GM12878 (cell line): ENCODE results near the gene SNRPD2. TPM values are rescaled to one million over a fixed set of nuclear protein-coding genes. Genes with fewer than 3 reads are reported as not detected.

Source experiments
- ATAC-seq: fragments of 200-7000 bp; cut with Tn5 transposase; 3 replicates; pipeline ENCODE4 v1.9.1; 2020; ENCODE audit warnings: mild to moderate bottlenecking, moderate library complexity
- BruUV-seq: library from RNA; stranded (reverse); fragments of 400-500 nt; replicated peaks from 2 replicates; lab custom pipeline; 2021; lab: Mats Ljungman, UMichigan
- CTCF ChIA-PET: fragments of 300-600 bp; sonication (Branson Sonifier 250); formaldehyde crosslinking; extraction: SDS; loops from one replicate; lab custom pipeline; 2021; ENCODE audit warnings: inconsistent platforms; lab: Yijun Ruan, JAX
- POLR2A ChIA-PET: fragments of 350-600 bp; formaldehyde crosslinking; extraction: SDS; loops from one replicate; lab custom pipeline; 2021; ENCODE audit warnings: inconsistent platforms; lab: Charles Lee
- RAD21 ChIA-PET: fragments of 300-600 bp; sonication (Branson Sonifier 250); formaldehyde crosslinking; loops from one replicate; lab custom pipeline; 2023; ENCODE audit warnings: antibody characterized with exemption; ENCODE audit not compliant: unreplicated experiment; lab: Charles Lee
- SMC1A ChIA-PET: fragments of 300-600 bp; sonication (Branson Sonifier 250); formaldehyde crosslinking; loops from one replicate; lab custom pipeline; 2023; ENCODE audit not compliant: unreplicated experiment, uncharacterized antibody; lab: Charles Lee
- DNase-seq: peaks from one replicate; pipeline ENCODE4 v3.0.0-alpha.2; 2011; ENCODE audit warnings: low read depth, low spot score
- FAIRE-seq: peaks from 3 replicates; lab custom pipeline; 2011; peaks lifted over from hg19 to GRCh38; lab: Jason Lieb, UNC
- H2AFZ ChIP-seq: 2 replicates; pipeline ENCODE4 v1.6.0; 2011; ENCODE audit warnings: low read depth, low read length, control low read depth; ENCODE audit not compliant: control insufficient read depth
- H3K27ac ChIP-seq: 2 replicates; pipeline ENCODE4 v1.5.1; 2011; ENCODE audit warnings: control low read depth; ENCODE audit not compliant: control insufficient read depth, insufficient read depth
- H3K27me3 ChIP-seq, 2 experiments: replicated peaks in 1 of 2; 2 replicates each; pipeline versions ENCODE4 v1.6.0 to v1.6.1; 2011; ENCODE audit warnings: low read length in 1 of 2; ENCODE audit not compliant: control insufficient read depth in 2 of 2, insufficient read depth in 2 of 2
- H3K36me3 ChIP-seq, 2 experiments: 2 replicates each; pipeline ENCODE4 v1.5.1; 2011; ENCODE audit warnings: low read length in 1 of 2; ENCODE audit not compliant: control insufficient read depth in 2 of 2, insufficient read depth in 2 of 2
- H3K4me1 ChIP-seq: 2 replicates; pipeline ENCODE4 v1.6.1; 2011; ENCODE audit warnings: mild to moderate bottlenecking, low read length, moderate library complexity, mixed read lengths; ENCODE audit not compliant: control insufficient read depth, insufficient read depth
- H3K4me2 ChIP-seq: 2 replicates; pipeline ENCODE4 v1.6.0; 2011; ENCODE audit warnings: control low read depth; ENCODE audit not compliant: control insufficient read depth, insufficient read depth
- H3K4me3 ChIP-seq: fragments of 200-600 bp; sonication (generic); 2 replicates; pipeline ENCODE4 v1.5.1; 2016
- H3K79me2 ChIP-seq: 2 replicates; pipeline ENCODE4 v1.6.0; 2011; ENCODE audit warnings: low read length; ENCODE audit not compliant: control insufficient read depth, insufficient read depth
- H3K9ac ChIP-seq: 2 replicates; pipeline ENCODE4 v1.8.0; 2011; ENCODE audit warnings: low read length, control low read depth, mixed read lengths; ENCODE audit not compliant: control insufficient read depth, insufficient read depth
- H3K9me3 ChIP-seq: replicated peaks from 3 replicates; pipeline ENCODE4 v1.5.1; 2011; ENCODE audit warnings: mild to moderate bottlenecking, low read length; ENCODE audit not compliant: control insufficient read depth, insufficient read depth
- H4K20me1 ChIP-seq: 2 replicates; pipeline ENCODE4 v1.6.0; 2011; ENCODE audit not compliant: control insufficient read depth, insufficient read depth
- CHD4 ChIP-seq: fragments of 200-600 bp; sonication (generic); IDR thresholded peaks from 2 replicates; pipeline ENCODE4 v1.6.1; 2016; ENCODE audit warnings: mild to moderate bottlenecking
- CREM ChIP-seq: IDR thresholded peaks from 2 replicates; pipeline ENCODE4 v1.6.1; 2014; ENCODE audit warnings: antibody characterized with exemption, low read depth
- ESRRA ChIP-seq: IDR thresholded peaks from 2 replicates; pipeline ENCODE4 v1.6.1; 2012; ENCODE audit warnings: mild to moderate bottlenecking, low read length, improper control_type of control experiment
- NR2C2 ChIP-seq: IDR thresholded peaks from 2 replicates; pipeline ENCODE4 v1.6.1; 2011; ENCODE audit warnings: borderline replicate concordance, low read depth; ENCODE audit not compliant: control insufficient read depth, insufficient read length
- RAD21 ChIP-seq: IDR thresholded peaks from 2 replicates; pipeline ENCODE4 v1.6.1; 2011; ENCODE audit warnings: mild to moderate bottlenecking, low read depth, low read length, moderate library complexity; ENCODE audit not compliant: insufficient read depth
- SIN3A ChIP-seq: IDR thresholded peaks from 2 replicates; pipeline ENCODE4 v1.6.1; 2012; ENCODE audit warnings: low read depth, low read length, improper control_type of control experiment
- SMAD5 ChIP-seq: IDR thresholded peaks from 2 replicates; pipeline ENCODE4 v1.6.1; 2016; ENCODE audit warnings: antibody characterized with exemption, low read depth
- SUZ12 ChIP-seq: fragments of 200-600 bp; sonication (generic); IDR thresholded peaks from one replicate; pipeline ENCODE4 v1.6.1; 2018; ENCODE audit warnings: antibody characterized with exemption, mild to moderate bottlenecking; ENCODE audit not compliant: unreplicated experiment
- WGBS: methylation state at CpG from one replicate; pipeline ENCODE4 v1.1.6; 2016; ENCODE audit warnings: low lambda C conversion rate; ENCODE audit not compliant: insufficient replicate concordance, insufficient coverage; ENCODE audit errors: missing lambda C conversion rate; 5-methylcytosine and 5-hydroxymethylcytosine counted together
- in situ Hi-C: fragments of 300-500 bp; cut with MboI; formaldehyde crosslinking; loops from 9 replicates; pipeline ENCODE4 v1.14.3; 2018; ENCODE audit warnings: mixed read lengths
- intact Hi-C: fragments of 100-400 bp; cut with micrococcal nuclease; formaldehyde crosslinking; loops from one replicate; pipeline ENCODE4 v1.14.2; 2022; ENCODE audit not compliant: unreplicated experiment
- polyA plus RNA-seq, 11 experiments: library from polyadenylated mRNA; depleted of rRNA in 4 of 11; unstranded in 6 of 11; stranded (reverse) in 5 of 11; fragments of >200 nt; fragmentation: Nextera tagmentation in 4 of 11; fragmentation: Illumina TruSeq in 1 of 11; extraction: Ambion mirVana in 4 of 11; extraction: Trizol in 1 of 11; gene quantifications; 1 replicate in 1 of 11; 2 replicates in 10 of 11; pipeline versions ENCODE4 v1.2.1 to v1.2.3, GENCODE V29; 2011 to 2016; ENCODE audit warnings: inconsistent platforms in 2 of 11, missing spikeins in 2 of 11, low read depth in 1 of 11
- total RNA-seq, 4 experiments: library from RNA; depleted of rRNA in 3 of 4; stranded (reverse); fragments of >200 nt in 3 of 4; fragmentation: Illumina TruSeq in 1 of 4; extraction: Trizol in 1 of 4; gene quantifications; 2 replicates each; pipeline versions ENCODE4 v1.2.1 to v1.2.3, GENCODE V29; 2013 to 2021
- TF ChIP-seq, protein P1 (sequence below): fragments of 450-650 bp; IDR thresholded peaks from 2 replicates; pipeline ENCODE4 v1.6.1; 2018; ENCODE audit warnings: mild to moderate bottlenecking, low read depth, moderate library complexity; ENCODE audit not compliant: partially characterized antibody
- TF ChIP-seq, protein P2 (sequence below): fragments of 450-650 bp; IDR thresholded peaks from 2 replicates; pipeline ENCODE4 v1.6.1; 2017; ENCODE audit warnings: mild to moderate bottlenecking, moderate library complexity

Gene SNRPD2
- total and polyA plus RNA-seq, 10 of the 15 experiments (the other 5 are each of a cell fraction or from before 2014, with no cell fraction given), result 526 to 3,621 (median 951) TPM

GRCh38 chr19:45663800-45664199 lies 28.0 kb downstream of the SNRPD2 start:
- in situ Hi-C loops, result no loop called here
- RAD21 ChIA-PET, result no interaction called here
- WGBS, result 33% methylated on average over 1 of the region's 1 CpG
- POLR2A ChIA-PET, result no interaction called here
- CTCF ChIA-PET, result interaction anchor here (0.6 kb wide), 1 partner anchor 20 kb away, joined by 3 read pairs; no protein-coding TSS in a partner anchor
- no peaks in the 10 kb centered on the region for H3K9me3 ChIP-seq
- SMC1A ChIA-PET, result interaction anchor here (0.5 to 0.7 kb wide), 2 partner anchors 18 to 214 kb away, joined by 3 read pairs; no protein-coding TSS in a partner anchor
- ATAC-seq (no peak), FAIRE-seq (no peak)
- no peak overlapping the region for H3K4me2 ChIP-seq
- no peaks in the 10 kb centered on the region for H3K27me3 ChIP-seq
- H3K36me3 ChIP-seq, result no peaks in the 10 kb centered on the region
- H3K9ac ChIP-seq, result no peak overlapping the region
- H4K20me1 ChIP-seq, result no peaks in the 10 kb centered on the region
- TF ChIP-seq NR2C2 (no peak), ESRRA (no peak), CREM (no peak), SMAD5 (no peak)
- TF ChIP-seq, all 136 proteins: peak for 0
- peaks cover 5% of the 10 kb centered on the region for H3K4me1 ChIP-seq
- H3K79me2 ChIP-seq, result peaks cover 3% of the 10 kb centered on the region
- no peak overlapping the region for H3K4me3 ChIP-seq
- BruUV-seq, result no TSS peak
- no peak for DNase-seq
- no peak overlapping the region for H2AFZ ChIP-seq
- H3K27ac ChIP-seq, result no peak overlapping the region
- intact Hi-C loops, result no loop called here

DNA sequence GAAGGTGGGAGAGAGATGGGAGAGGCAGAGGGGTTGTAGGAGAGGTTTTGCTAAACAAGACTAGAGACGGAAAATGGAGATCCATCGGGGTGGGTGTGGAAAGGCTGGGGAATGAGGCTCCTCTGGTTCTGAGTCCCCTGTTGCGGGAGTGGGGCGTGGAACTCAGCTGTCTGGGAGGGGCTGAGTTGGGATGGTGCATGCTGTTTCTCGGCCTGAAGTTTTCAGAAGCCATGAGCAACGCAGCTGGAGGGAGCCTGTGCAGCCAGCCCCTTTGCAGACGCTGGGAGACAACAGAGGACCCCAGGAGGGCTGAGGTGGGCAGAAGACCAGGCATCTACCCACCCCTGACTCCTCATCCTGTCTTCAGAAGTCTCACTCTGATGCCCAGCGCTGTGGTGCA lies 31.1 kb downstream of the SNRPD2 start:
- in situ Hi-C loops, result no loop called here
- TF ChIP-seq, protein P1, sequence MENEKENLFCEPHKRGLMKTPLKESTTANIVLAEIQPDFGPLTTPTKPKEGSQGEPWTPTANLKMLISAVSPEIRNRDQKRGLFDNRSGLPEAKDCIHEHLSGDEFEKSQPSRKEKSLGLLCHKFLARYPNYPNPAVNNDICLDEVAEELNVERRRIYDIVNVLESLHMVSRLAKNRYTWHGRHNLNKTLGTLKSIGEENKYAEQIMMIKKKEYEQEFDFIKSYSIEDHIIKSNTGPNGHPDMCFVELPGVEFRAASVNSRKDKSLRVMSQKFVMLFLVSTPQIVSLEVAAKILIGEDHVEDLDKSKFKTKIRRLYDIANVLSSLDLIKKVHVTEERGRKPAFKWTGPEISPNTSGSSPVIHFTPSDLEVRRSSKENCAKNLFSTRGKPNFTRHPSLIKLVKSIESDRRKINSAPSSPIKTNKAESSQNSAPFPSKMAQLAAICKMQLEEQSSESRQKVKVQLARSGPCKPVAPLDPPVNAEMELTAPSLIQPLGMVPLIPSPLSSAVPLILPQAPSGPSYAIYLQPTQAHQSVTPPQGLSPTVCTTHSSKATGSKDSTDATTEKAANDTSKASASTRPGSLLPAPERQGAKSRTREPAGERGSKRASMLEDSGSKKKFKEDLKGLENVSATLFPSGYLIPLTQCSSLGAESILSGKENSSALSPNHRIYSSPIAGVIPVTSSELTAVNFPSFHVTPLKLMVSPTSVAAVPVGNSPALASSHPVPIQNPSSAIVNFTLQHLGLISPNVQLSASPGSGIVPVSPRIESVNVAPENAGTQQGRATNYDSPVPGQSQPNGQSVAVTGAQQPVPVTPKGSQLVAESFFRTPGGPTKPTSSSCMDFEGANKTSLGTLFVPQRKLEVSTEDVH, result no peak
- TF ChIP-seq, protein P2, sequence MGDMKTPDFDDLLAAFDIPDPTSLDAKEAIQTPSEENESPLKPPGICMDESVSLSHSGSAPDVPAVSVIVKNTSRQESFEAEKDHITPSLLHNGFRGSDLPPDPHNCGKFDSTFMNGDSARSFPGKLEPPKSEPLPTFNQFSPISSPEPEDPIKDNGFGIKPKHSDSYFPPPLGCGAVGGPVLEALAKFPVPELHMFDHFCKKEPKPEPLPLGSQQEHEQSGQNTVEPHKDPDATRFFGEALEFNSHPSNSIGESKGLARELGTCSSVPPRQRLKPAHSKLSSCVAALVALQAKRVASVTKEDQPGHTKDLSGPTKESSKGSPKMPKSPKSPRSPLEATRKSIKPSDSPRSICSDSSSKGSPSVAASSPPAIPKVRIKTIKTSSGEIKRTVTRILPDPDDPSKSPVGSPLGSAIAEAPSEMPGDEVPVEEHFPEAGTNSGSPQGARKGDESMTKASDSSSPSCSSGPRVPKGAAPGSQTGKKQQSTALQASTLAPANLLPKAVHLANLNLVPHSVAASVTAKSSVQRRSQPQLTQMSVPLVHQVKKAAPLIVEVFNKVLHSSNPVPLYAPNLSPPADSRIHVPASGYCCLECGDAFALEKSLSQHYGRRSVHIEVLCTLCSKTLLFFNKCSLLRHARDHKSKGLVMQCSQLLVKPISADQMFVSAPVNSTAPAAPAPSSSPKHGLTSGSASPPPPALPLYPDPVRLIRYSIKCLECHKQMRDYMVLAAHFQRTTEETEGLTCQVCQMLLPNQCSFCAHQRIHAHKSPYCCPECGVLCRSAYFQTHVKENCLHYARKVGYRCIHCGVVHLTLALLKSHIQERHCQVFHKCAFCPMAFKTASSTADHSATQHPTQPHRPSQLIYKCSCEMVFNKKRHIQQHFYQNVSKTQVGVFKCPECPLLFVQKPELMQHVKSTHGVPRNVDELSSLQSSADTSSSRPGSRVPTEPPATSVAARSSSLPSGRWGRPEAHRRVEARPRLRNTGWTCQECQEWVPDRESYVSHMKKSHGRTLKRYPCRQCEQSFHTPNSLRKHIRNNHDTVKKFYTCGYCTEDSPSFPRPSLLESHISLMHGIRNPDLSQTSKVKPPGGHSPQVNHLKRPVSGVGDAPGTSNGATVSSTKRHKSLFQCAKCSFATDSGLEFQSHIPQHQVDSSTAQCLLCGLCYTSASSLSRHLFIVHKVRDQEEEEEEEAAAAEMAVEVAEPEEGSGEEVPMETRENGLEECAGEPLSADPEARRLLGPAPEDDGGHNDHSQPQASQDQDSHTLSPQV, result no peak
- TF ChIP-seq CHD4, result no peak
- no peak for TF ChIP-seq CREM
- no peak for TF ChIP-seq SIN3A
- no peak for TF ChIP-seq RAD21
- TF ChIP-seq SUZ12, result no peak

More for the DNA sequence above, 31.1 kb downstream of the SNRPD2 start:
- intact Hi-C loops, result no loop called here
- SMC1A ChIA-PET, result no interaction called here
- no peaks in the 10 kb centered on the region for H3K4me1 ChIP-seq
- no peak overlapping the region for H3K27ac ChIP-seq
- CTCF ChIA-PET, result interaction anchor here (1.1 to 1.5 kb wide), 2 partner anchors 21 to 32 kb away, joined by 4 read pairs; partner anchors contain the start of gene QPCTL
- FAIRE-seq, result no peak
- RAD21 ChIA-PET, result no interaction called here
- H3K9ac ChIP-seq, result no peak overlapping the region
- no peaks in the 10 kb centered on the region for H3K79me2 ChIP-seq
- no peak overlapping the region for H2AFZ ChIP-seq
- POLR2A ChIA-PET, result no interaction called here
- no peak for DNase-seq
- no peak overlapping the region for H3K4me2 ChIP-seq
- no peaks in the 10 kb centered on the region for H4K20me1 ChIP-seq
- H3K4me3 ChIP-seq, result no peak overlapping the region
- no peaks in the 10 kb centered on the region for H3K27me3 ChIP-seq
- no peaks in the 10 kb centered on the region for H3K9me3 ChIP-seq
- ATAC-seq, result no peak
- 34% methylated on average over 8 of the region's 8 CpGs for WGBS
- BruUV-seq, result no TSS peak
- no peaks in the 10 kb centered on the region for H3K36me3 ChIP-seq
